ENCODE results near the gene TAF1D. TPM values are rescaled to one million over a fixed set of nuclear protein-coding genes. Genes with fewer than 3 reads are reported as not detected.

Gene TAF1D
- polyA plus RNA-seq, 1 donor from 2014 or later, result 204 TPM

- H3K9me3 ChIP-seq (ENCODE audit: low read length), result no peaks in the 10 kb centered on the region
- H4K20me1 ChIP-seq (ENCODE audit: insufficient read depth), result no peaks in the 10 kb centered on the region
- no peak overlapping the region for H3K27ac ChIP-seq (ENCODE audit: low read length)
Observed at GRCh38 chr11:93694557-93694956, 46.7 kb downstream of the TAF1D start.

GRCh38 chr11:93694109-93694508 lies 47.2 kb downstream of the TAF1D start:
- TF ChIP-seq EZH2 (IDR thresholded peaks at IDR 0.05; ENCODE audit: borderline replicate concordance, insufficient read depth, low read length, poor library complexity, severe bottlenecking) (no peak), MXI1 (conservative IDR thresholded peaks at IDR 0.05; ENCODE audit: poor library complexity, severe bottlenecking) (no peak), RAD21 (conservative IDR thresholded peaks at IDR 0.05) (peak; percentile 13), CTCF (IDR thresholded peaks at IDR 0.05; ENCODE audit: poor library complexity, severe bottlenecking) (no peak), POLR2AphosphoS5 (IDR thresholded peaks at IDR 0.05) (no peak), EP300 (conservative IDR thresholded peaks at IDR 0.05; ENCODE audit: poor library complexity, severe bottlenecking) (no peak), TAF1 (IDR thresholded peaks at IDR 0.05; ENCODE audit: low read depth) (no peak), REST (IDR thresholded peaks at IDR 0.05; ENCODE audit: borderline replicate concordance) (no peak), SMC3 (conservative IDR thresholded peaks at IDR 0.05; ENCODE audit: poor library complexity) (peak; percentile 29)
- Histone ChIP-seq H2AFZ (ENCODE audit: low read depth, low read length) (no peak overlapping the region), H3K79me2 (replicated peaks; ENCODE audit: insufficient read depth, low read length) (no peaks in the 10 kb centered on the region), H3F3A (ENCODE audit: insufficient read depth, low read length, poor library complexity, severe bottlenecking) (no peaks in the 10 kb centered on the region), H3K4me2 (ENCODE audit: low read length) (no peak overlapping the region), H3K36me3 (ENCODE audit: insufficient read depth, low read length) (peaks cover 4% of the 10 kb centered on the region), H3K27me3 (ENCODE audit: insufficient read depth, low read depth, low read length) (no peaks in the 10 kb centered on the region), H4K20me1 (ENCODE audit: insufficient read depth) (no peaks in the 10 kb centered on the region), H3K9me3 (ENCODE audit: low read length) (no peaks in the 10 kb centered on the region), H3K27ac (ENCODE audit: low read length) (no peak overlapping the region), H3K9me2 (ENCODE audit: insufficient read depth, low read length) (no peaks in the 10 kb centered on the region), H3K4me3 (ENCODE audit: low read length) (no peak overlapping the region), H3K9ac (ENCODE audit: low read length) (no peak overlapping the region)

More at GRCh38 chr11:93694557-93694956, 46.7 kb downstream of the TAF1D start:
- no peaks in the 10 kb centered on the region for H3K36me3 ChIP-seq (ENCODE audit: insufficient read depth, low read length)
- no peaks in the 10 kb centered on the region for H3K27me3 ChIP-seq (ENCODE audit: insufficient read depth, low read depth, low read length)
- H3K9ac ChIP-seq (ENCODE audit: low read length), result no peak overlapping the region
- no peak overlapping the region for H3K4me2 ChIP-seq (ENCODE audit: low read length)
- H2AFZ ChIP-seq (ENCODE audit: low read depth, low read length), result no peak overlapping the region
- H3K4me3 ChIP-seq (ENCODE audit: low read length), result no peak overlapping the region
- H3K79me2 ChIP-seq (replicated peaks; ENCODE audit: insufficient read depth, low read length), result no peaks in the 10 kb centered on the region
- no peak for TF ChIP-seq RAD21 (conservative IDR thresholded peaks at IDR 0.05)
- TF ChIP-seq POLR2AphosphoS5 (IDR thresholded peaks at IDR 0.05), result no peak
- TF ChIP-seq TAF1 (IDR thresholded peaks at IDR 0.05; ENCODE audit: low read depth), result no peak
- no peak for TF ChIP-seq MXI1 (conservative IDR thresholded peaks at IDR 0.05; ENCODE audit: poor library complexity, severe bottlenecking)
- TF ChIP-seq SMC3 (conservative IDR thresholded peaks at IDR 0.05; ENCODE audit: poor library complexity), result no peak
- no peak for TF ChIP-seq REST (IDR thresholded peaks at IDR 0.05; ENCODE audit: borderline replicate concordance)
- TF ChIP-seq EZH2 (IDR thresholded peaks at IDR 0.05; ENCODE audit: borderline replicate concordance, insufficient read depth, low read length, poor library complexity, severe bottlenecking), result no peak
- no peaks in the 10 kb centered on the region for H3K9me2 ChIP-seq (ENCODE audit: insufficient read depth, low read length)
- H3F3A ChIP-seq (ENCODE audit: insufficient read depth, low read length, poor library complexity, severe bottlenecking), result no peaks in the 10 kb centered on the region
